Measurements from ENCODE around the gene SYT1. TPM values are rescaled to one million over a fixed set of nuclear protein-coding genes. Genes with fewer than 3 reads are reported as not detected.

Gene SYT1
- total and polyA plus RNA-seq, 2 donors (not counting 1 experiment from before 2014, with no cell fraction given): 0.60 to 1.3 TPM

- intact Hi-C loops (cut with micrococcal nuclease): no loop called here
These were observed 387.9 kb downstream of the SYT1 start for GRCh38 chr12:79252358-79253075.

More at GRCh38 chr12:79252358-79253075, 387.9 kb downstream of the SYT1 start:
- ATAC-seq (ENCODE audit: low read depth) (no peak), DNase-seq (no peak)
- Histone ChIP-seq H3K9ac (ENCODE audit: low read length) (no peak overlapping the region), H2AFZ (ENCODE audit: insufficient read depth, low read depth, low read length, poor library complexity, severe bottlenecking) (no peak overlapping the region), H3K27ac (ENCODE audit: low read length in 2 of 2) (no peak overlapping the region), H3K9me3 (ENCODE audit: control extremely low read depth in 1 of 3, control insufficient read depth in 2 of 3, insufficient read depth in 1 of 3, low read length in 2 of 3) (no peaks in the 10 kb centered on the region), H3K79me2 (ENCODE audit: control insufficient read depth, insufficient read depth, low read length) (no peaks in the 10 kb centered on the region), H4K20me1 (ENCODE audit: control insufficient read depth, insufficient read depth, low read length, poor library complexity, severe bottlenecking) (no peaks in the 10 kb centered on the region), H3K4me1 (ENCODE audit: control insufficient read depth in 2 of 2, insufficient read depth in 2 of 2, low read length in 2 of 2) (no peaks in the 10 kb centered on the region), H3K27me3 (replicated peaks in 1 of 4; ENCODE audit: control extremely low read depth in 1 of 4, control insufficient read depth in 3 of 4, insufficient read depth in 4 of 4, low read length in 3 of 4) (no peaks in the 10 kb centered on the region), H3K36me3 (replicated peaks in 1 of 2; ENCODE audit: control extremely low read depth in 1 of 2, control insufficient read depth in 1 of 2, extremely low read depth in 1 of 2, insufficient read depth in 2 of 2, low read length in 1 of 2) (no peaks in the 10 kb centered on the region), H3K4me3 (ENCODE audit: control extremely low read depth in 1 of 5, extremely low read depth in 1 of 5, insufficient read depth in 1 of 5, low read depth in 2 of 5, low read length in 4 of 5) (no peak overlapping the region), H3K4me2 (replicated peaks; ENCODE audit: low read depth, low read length, poor library complexity, severe bottlenecking) (no peak overlapping the region)
- no peaks in the 10 kb centered on the region for H3K27me3 Mint-ChIP-seq
- CTCF ChIA-PET: no interaction called here
- no peaks in the 10 kb centered on the region for H3K4me1 Mint-ChIP-seq
- H3K4me3 Mint-ChIP-seq: no peak overlapping the region
- no peaks in the 10 kb centered on the region for H3K9me3 Mint-ChIP-seq (ENCODE audit: insufficient read depth)
- 67% methylated on average over 1 of the region's 4 CpGs for whole genome bisulfite sequencing (ENCODE audit: insufficient coverage)
- POLR2A ChIA-PET: no interaction called here
- no peak for TF ChIP-seq EZH2 (IDR thresholded peaks at IDR 0.05; ENCODE audit: borderline replicate concordance, insufficient read depth, low read depth, low read length, poor library complexity, severe bottlenecking)
- no peak for TF ChIP-seq CTCF (IDR thresholded peaks at IDR 0.05)
- no peak overlapping the region for H3K27ac Mint-ChIP-seq

Data from B cell (primary cell).